GM04503 (cell line): Measurements from ENCODE around the gene NLRP6.

Experiments
- DNase-seq: peaks from one replicate; pipeline ENCODE4 v3.0.0-alpha.2; 2012; ENCODE audit warnings: low read depth

The NLRP6 gene

GRCh38 chr11:256952-257737, 21.1 kb upstream of the NLRP6 start:
- DNase-seq = no peak

- no peak for DNase-seq
Observed at GRCh38 chr11:257766-258493, 20.3 kb upstream of the NLRP6 start.

- no peak for DNase-seq
Observed at GRCh38 chr11:259413-259812, 18.8 kb upstream of the NLRP6 start.

GRCh38 chr11:261624-262023, 16.6 kb upstream of the NLRP6 start:
- DNase-seq = no peak

GRCh38 chr11:266676-267439, 11.3 kb upstream of the NLRP6 start:
- no peak for DNase-seq

GRCh38 chr11:267491-267994, 10.7 kb upstream of the NLRP6 start:
- no peak for DNase-seq

GRCh38 chr11:268716-269145, 9.5 kb upstream of the NLRP6 start:
- peak; percentile 23 for DNase-seq

- no peak for DNase-seq
Observed at GRCh38 chr11:269146-269890, 8.9 kb upstream of the NLRP6 start.

GRCh38 chr11:270451-271318, 7.5 kb upstream of the NLRP6 start:
- DNase-seq = no peak

- no peak for DNase-seq
Observed at GRCh38 chr11:271319-271715, 6.9 kb upstream of the NLRP6 start.

- no peak for DNase-seq
Observed at GRCh38 chr11:272195-272930, 5.8 kb upstream of the NLRP6 start.

- DNase-seq = no peak
Observed at GRCh38 chr11:272931-273198, 5.3 kb upstream of the NLRP6 start.

GRCh38 chr11:276219-276618, 2.0 kb upstream of the NLRP6 start:
- DNase-seq = no peak

- DNase-seq = no peak
Observed at GRCh38 chr11:279040-279965, 1.1 kb downstream of the NLRP6 start.

GRCh38 chr11:279966-280705, 1.9 kb downstream of the NLRP6 start:
- DNase-seq = no peak

- DNase-seq = no peak
Observed at GRCh38 chr11:280706-281485, 2.7 kb downstream of the NLRP6 start.

GRCh38 chr11:281486-282161, 3.4 kb downstream of the NLRP6 start:
- no peak for DNase-seq
